Measurements from ENCODE around the gene PWWP2B.

PWWP2B gene

GRCh38 chr10:132430231-132430743, 33.3 kb downstream of the PWWP2B start:
- TF ChIP-seq USF1 (IDR thresholded peaks at IDR 0.05) (no peak), YY1 (IDR thresholded peaks at IDR 0.05; ENCODE audit: low read depth) (no peak), ZBTB7A (IDR thresholded peaks at IDR 0.05; ENCODE audit: low read depth) (no peak), REST (IDR thresholded peaks at IDR 0.05; ENCODE audit: low read depth) (no peak)

- no peak for TF ChIP-seq ZBTB7A (IDR thresholded peaks at IDR 0.05; ENCODE audit: low read depth)
- no peak for TF ChIP-seq TEAD4 (IDR thresholded peaks at IDR 0.05)
- no peak for TF ChIP-seq YY1 (IDR thresholded peaks at IDR 0.05; ENCODE audit: low read depth)
- TF ChIP-seq REST (IDR thresholded peaks at IDR 0.05; ENCODE audit: low read depth), result no peak
- TF ChIP-seq TAF1 (IDR thresholded peaks at IDR 0.05; ENCODE audit: low read depth), result no peak
- no peak for TF ChIP-seq EGR1 (IDR thresholded peaks at IDR 0.05)
- no peak for TF ChIP-seq RAD21 (IDR thresholded peaks at IDR 0.05; ENCODE audit: low read depth)
- no peak for TF ChIP-seq FOXM1 (IDR thresholded peaks at IDR 0.05; ENCODE audit: borderline replicate concordance, low read depth)
- no peak for TF ChIP-seq TCF12 (IDR thresholded peaks at IDR 0.05; ENCODE audit: low read depth)
- TF ChIP-seq CREB1 (IDR thresholded peaks at IDR 0.05; ENCODE audit: low read depth), result no peak
- no peak for TF ChIP-seq USF1 (IDR thresholded peaks at IDR 0.05)
- no peak for TF ChIP-seq NFIC (IDR thresholded peaks at IDR 0.05)
- TF ChIP-seq EP300 (IDR thresholded peaks at IDR 0.05; ENCODE audit: borderline replicate concordance), result no peak
- no peak for TF ChIP-seq MAX (IDR thresholded peaks at IDR 0.05)
- no peak for TF ChIP-seq CEBPB (IDR thresholded peaks at IDR 0.05)
These were observed 33.9 kb downstream of the PWWP2B start for GRCh38 chr10:132430861-132431271.

GRCh38 chr10:132431537-132432175, 34.7 kb downstream of the PWWP2B start:
- TF ChIP-seq CREB1 (IDR thresholded peaks at IDR 0.05; ENCODE audit: low read depth) (no peak), CEBPB (IDR thresholded peaks at IDR 0.05) (no peak), EGR1 (IDR thresholded peaks at IDR 0.05) (no peak), FOXM1 (IDR thresholded peaks at IDR 0.05; ENCODE audit: borderline replicate concordance, low read depth) (no peak), USF1 (IDR thresholded peaks at IDR 0.05) (no peak), RAD21 (IDR thresholded peaks at IDR 0.05; ENCODE audit: low read depth) (no peak), YY1 (IDR thresholded peaks at IDR 0.05; ENCODE audit: low read depth) (no peak), NFIC (IDR thresholded peaks at IDR 0.05) (no peak)

GRCh38 chr10:132432176-132432540, 35.2 kb downstream of the PWWP2B start:
- no peak for TF ChIP-seq FOXM1 (IDR thresholded peaks at IDR 0.05; ENCODE audit: borderline replicate concordance, low read depth)
- no peak for TF ChIP-seq CREB1 (IDR thresholded peaks at IDR 0.05; ENCODE audit: low read depth)
- no peak for TF ChIP-seq REST (IDR thresholded peaks at IDR 0.05; ENCODE audit: low read depth)
- TF ChIP-seq TCF12 (IDR thresholded peaks at IDR 0.05; ENCODE audit: low read depth), result no peak
- no peak for TF ChIP-seq EGR1 (IDR thresholded peaks at IDR 0.05)
- no peak for TF ChIP-seq RAD21 (IDR thresholded peaks at IDR 0.05; ENCODE audit: low read depth)
- no peak for TF ChIP-seq NFIC (IDR thresholded peaks at IDR 0.05)
- TF ChIP-seq ZBTB7A (IDR thresholded peaks at IDR 0.05; ENCODE audit: low read depth), result no peak
- no peak for TF ChIP-seq CEBPB (IDR thresholded peaks at IDR 0.05)
- TF ChIP-seq YY1 (IDR thresholded peaks at IDR 0.05; ENCODE audit: low read depth), result no peak
- TF ChIP-seq EP300 (IDR thresholded peaks at IDR 0.05; ENCODE audit: borderline replicate concordance), result no peak
- TF ChIP-seq MAX (IDR thresholded peaks at IDR 0.05), result no peak
- TF ChIP-seq TAF1 (IDR thresholded peaks at IDR 0.05; ENCODE audit: low read depth), result no peak
- TF ChIP-seq TEAD4 (IDR thresholded peaks at IDR 0.05), result no peak
- no peak for TF ChIP-seq USF1 (IDR thresholded peaks at IDR 0.05)

Measured in Ishikawa (cell line).